ENCODE data around the gene TAF3.
"Not testable (repeated sequence)": the region's sequence is repeated elsewhere in the genome, so short reads cannot be mapped to it uniquely, and the experiment has no call there.

Gene TAF3

GRCh38 chr10:7972367-7972766, 154.1 kb downstream of the TAF3 start:
- DNase-seq, result no peak

- DNase-seq, result no peak
Measured at GRCh38 chr10:7980196-7980595, 161.9 kb downstream of the TAF3 start.

GRCh38 chr10:7982727-7983126, 164.4 kb downstream of the TAF3 start:
- no peak for DNase-seq

DNA sequence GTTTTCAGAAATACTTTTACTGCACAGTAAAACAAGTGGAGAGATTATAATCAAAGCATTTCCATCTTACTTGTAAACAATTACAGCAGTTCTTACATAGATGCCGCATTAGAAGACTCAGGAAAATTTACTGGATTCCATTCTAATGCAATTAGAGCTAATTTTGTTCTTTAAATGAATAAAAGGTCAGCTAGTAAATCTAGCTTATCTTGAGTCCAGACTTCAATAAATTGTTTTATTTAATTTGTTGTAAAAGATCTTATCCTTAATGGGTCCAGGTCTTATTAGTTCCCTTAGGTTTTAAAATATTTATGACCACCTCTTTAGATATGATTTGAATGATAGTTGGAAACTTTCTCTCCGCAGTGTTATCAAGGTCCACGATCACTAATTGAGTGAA, 166.0 kb downstream of the TAF3 start:
- DNase-seq, result no peak

DNA sequence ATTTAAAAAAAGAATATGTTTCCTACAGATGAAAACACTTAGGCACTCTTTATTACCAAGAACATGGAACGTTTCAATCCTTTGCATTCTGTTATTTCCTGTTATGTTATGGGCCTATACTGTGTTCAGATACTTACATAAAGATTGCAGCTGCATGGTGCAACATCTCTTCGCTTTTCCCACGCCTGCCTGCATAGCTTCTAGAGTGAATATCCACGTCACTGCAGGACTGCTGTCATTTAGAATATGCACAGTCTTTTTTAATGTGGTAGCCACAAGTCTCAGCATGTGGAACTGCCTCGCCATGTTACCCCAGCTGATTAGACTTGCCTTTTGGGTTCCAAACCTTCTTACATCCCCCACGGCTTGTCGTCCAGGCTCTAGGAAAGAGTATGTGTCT, 166.6 kb downstream of the TAF3 start:
- DNase-seq, result no peak

DNA sequence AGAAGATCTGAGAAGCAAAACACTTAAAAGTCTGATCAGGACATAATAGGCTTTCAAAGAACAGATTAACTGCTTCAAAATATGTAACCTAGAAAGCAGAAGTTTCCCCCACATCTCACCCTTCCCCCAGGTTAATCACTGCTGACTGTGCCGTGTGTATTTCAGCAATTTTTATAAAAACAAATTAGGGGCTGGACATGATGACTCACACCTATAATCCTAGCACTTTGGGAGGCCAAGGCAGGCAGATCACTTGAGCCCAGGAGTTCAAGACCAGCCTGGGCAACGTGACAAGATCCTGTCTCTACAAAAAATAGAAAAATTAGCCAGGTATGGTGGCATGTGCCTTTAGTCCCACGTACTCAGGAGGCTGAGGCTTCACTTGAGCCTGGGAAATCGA, 168.5 kb downstream of the TAF3 start:
- DNase-seq, result no peak

DNA sequence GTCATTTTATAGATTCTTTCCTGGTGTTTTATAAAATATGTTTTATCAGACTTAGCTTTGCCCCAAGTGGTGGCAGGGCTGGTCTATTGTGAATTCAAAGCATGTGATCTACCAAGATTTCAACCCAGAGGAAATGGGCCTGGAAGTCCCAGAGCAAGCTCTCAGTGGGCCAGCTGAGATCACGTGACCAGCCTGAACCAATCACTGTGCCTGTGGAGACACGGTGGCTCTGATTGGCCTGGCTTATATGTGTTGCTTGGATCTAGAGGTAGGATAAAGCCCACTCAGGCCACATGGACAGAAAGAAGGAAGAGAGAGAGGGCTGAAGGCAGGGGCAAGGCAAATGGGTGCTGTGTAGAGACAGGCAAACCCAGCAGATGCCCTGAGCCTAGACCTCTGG, 170.7 kb downstream of the TAF3 start:
- DNase-seq, result no peak

GRCh38 chr10:7998831-7999230, 180.5 kb downstream of the TAF3 start:
- DNase-seq, result no peak

DNA sequence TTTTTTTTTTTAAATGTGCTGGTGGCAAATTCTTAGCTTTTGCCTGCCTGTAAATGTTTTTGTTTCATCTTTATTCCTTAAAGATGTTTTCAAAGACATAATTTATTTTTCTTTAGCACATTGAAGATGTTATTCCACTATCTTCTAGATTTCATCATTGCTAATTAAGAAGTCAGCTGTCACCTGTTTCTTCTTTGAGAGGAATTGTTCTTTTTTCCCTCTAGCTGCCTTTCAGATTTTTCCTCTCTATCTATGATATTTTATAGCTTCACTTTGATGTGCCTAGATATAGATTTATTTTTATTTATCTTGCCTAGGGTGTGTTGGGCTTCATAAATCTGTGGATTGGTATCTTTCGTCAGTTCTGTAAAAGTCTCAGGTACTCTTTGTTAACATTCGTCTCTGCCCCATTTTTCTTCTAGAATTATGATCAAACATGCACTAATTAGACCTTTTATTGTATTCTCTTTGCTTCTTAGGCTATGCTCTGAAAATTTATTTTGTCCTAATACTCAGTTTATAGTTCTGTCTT, 186.2 kb downstream of the TAF3 start:
- DNase-seq, result no peak

DNA sequence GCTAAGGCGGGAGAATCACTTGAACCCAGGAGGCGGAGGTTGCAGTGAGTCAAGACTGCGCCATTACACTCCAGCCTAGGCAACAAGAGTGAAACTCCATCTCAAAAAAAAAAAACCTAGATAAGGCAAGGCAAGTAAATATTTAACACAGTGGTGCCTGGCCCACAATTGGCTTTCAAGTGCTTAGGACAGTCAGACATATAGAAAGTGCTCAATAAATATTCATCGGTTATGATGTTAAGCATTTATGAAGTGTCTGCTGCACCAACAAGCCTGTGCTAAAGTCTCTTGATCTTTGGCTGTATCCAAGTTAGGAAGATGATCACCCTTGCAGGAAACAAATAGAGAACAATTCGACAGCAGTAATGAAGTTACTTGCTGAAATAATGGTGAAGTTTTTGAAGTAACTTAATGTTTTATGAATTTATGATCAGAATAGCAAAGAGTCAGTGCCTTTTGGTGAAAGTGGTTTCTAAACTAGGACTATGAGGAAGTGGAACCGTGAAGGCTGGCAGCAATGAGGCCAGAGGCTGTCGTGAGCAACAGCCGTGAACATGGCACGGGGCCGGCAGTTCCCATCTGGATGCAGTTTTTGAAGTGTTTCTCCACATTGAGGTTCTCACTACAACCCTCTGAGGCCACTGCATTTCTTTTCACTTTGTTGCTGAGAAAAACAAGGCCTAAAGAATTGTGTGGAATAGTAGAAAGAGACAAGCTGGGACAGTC, 188.1 kb downstream of the TAF3 start:
- no peak for DNase-seq

DNA sequence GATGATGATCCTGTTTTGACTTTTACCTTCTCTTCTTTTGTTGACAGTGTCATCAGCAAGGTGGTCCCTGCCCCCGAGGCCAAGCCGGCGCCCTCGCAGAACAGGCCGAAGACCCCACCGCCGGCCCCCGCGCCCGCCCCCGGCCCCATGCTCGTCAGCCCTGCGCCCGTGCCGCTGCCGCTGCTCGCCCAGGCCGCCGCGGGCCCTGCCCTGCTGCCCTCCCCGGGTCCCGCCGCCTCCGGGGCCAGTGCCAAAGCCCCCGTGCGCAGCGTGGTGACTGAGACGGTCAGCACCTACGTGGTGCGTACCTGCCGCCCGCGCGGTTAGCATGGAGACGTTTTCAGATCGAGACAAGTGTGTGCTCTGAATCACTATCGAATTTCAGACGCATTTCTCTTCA, 190.7 kb downstream of the TAF3 start:
- DNase-seq, result no peak

DNA sequence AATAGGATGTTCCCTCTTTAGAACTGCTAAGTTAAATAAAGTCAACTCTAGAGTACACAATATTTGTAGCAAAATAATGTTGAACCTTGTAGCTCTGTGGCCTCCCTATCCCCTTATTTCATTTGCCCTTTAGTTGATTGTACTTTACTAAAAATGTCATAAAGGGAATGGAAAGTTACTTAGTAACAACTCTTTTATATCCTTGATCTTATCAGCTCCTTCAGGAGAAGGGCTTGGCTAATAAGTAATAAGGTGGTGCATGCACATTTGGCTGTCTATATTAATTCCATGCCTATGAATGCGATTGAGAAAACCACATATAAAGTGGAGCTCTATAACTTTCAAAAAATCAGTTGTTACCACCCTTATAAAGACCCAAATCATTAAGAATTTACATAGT, 194.7 kb downstream of the TAF3 start:
- DNase-seq, result no peak

DNA sequence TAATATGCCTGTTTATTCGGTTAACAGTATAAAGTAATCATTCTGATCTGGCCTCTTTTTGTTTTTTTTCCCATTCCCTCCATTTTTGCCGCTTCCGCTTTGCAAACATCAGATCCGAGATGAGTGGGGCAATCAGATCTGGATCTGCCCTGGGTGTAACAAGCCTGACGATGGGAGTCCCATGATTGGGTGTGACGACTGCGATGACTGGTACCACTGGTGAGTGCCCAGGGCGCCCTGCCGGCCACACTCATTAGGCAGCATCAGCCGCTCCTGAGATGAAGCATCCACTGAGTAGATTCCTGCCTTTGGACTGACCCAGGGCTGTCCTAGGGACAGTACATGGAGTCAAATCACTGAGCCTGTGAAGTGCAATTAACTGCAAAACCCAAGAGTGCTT, 195.3 kb downstream of the TAF3 start:
- no peak for DNase-seq

GRCh38 chr10:8014649-8015048, 196.3 kb downstream of the TAF3 start:
- no peak for DNase-seq

- DNase-seq, result no peak
Measured at GRCh38 chr10:8017277-8017676, 199.0 kb downstream of the TAF3 start.

DNA sequence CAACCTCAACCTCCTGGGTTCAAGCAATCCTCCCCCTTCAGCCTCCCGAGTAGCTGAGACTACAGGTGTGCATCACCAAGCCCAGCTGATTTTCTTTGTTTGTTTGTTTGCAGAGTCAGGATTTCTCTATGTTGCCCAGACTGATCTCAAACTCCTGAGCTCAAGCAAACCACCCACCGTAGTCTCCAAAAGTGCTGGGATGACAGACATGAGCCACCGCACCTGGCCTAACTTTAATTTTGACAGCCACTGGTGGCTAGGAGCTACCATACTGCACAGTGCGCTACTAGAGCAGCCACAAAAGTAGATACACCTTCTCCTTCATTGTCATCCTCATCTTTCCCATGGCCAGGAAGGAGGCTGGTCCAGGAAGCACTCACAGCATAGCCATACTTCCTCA, 205.0 kb downstream of the TAF3 start:
- DNase-seq, result no peak

GRCh38 chr10:8023851-8024250, 205.5 kb downstream of the TAF3 start:
- no peak for DNase-seq

- no peak for DNase-seq
Measured at GRCh38 chr10:8026349-8027259, 208.3 kb downstream of the TAF3 start.

GRCh38 chr10:8031211-8031610, 212.9 kb downstream of the TAF3 start:
- not testable (repeated sequence) for DNase-seq

GRCh38 chr10:8032558-8032957, 214.3 kb downstream of the TAF3 start:
- no peak for DNase-seq

DNA sequence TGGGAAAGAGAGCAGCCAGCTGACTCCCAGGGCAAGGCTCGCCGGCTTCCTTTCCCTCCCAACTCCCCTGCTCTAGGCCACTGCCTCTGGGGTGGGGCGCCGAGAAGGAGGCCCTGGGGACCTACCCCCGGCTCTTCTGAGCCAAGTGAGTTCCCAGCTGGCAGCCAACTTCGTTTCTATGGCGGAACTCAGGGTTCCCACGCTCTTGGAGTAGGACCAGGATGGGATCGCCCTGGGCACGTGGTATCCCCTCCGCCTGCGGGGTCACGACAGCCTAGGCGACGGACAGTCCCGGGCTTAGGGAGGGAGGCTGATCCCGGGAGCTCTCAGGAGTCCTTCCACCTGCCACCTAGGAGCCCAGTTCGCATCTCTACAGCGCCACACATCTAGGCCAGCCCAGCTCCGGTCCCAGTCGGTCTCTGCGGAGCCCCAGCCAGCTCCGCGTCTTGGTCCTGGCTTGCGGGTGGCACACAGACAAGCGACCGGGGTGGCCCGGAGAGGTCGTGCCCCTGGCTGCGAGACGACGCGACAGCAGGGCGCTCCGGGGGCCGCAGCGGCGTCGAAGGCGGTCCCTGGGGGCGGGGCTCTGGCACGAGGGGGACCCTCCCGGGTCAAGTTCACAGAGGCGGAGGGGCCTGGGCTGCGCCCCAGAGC, 215.6 kb downstream of the TAF3 start:
- DNase-seq, result no peak

GRCh38 chr10:8034466-8035005, 216.2 kb downstream of the TAF3 start:
- peak in 1 of 5 experiments; percentile 3 for DNase-seq

All from T-helper 2 cell (primary cell).